Thoracic aorta (tissue), 2 donors: ENCODE measurements around the gene BACH2. TPM values are rescaled to one million over a fixed set of nuclear protein-coding genes. Genes with fewer than 3 reads are reported as not detected.

ENCODE experiments used
- ATAC-seq: fragments of 150-250 bp; one replicate; pipeline ENCODE4 v1.8.0; 2017; ENCODE audit warnings: low read depth; ENCODE audit not compliant: insufficient number of reproducible peaks, low FRiP score
- DNase-seq: peaks from one replicate; pipeline ENCODE4 v3.0.0-alpha.2; 2020; ENCODE audit warnings: low spot score
- H3K27ac ChIP-seq, 2 donors: fragments of 200-600 bp; sonication (generic); 1 replicate in 1 of 2; 2 replicates in 1 of 2; pipeline ENCODE4 v1.5.1; 2016; ENCODE audit warnings: mild to moderate bottlenecking in 2 of 2, moderate library complexity in 2 of 2
- H3K27me3 ChIP-seq: fragments of 200-600 bp; sonication (generic); replicated peaks from 2 replicates; pipeline ENCODE4 v1.6.0; 2016; ENCODE audit warnings: mild to moderate bottlenecking; ENCODE audit not compliant: insufficient read depth
- H3K36me3 ChIP-seq: fragments of 200-600 bp; sonication (generic); one replicate; pipeline ENCODE4 v1.5.1; 2016
- H3K4me1 ChIP-seq, 2 donors: fragments of 200-600 bp; sonication (generic); 1 replicate in 1 of 2; 2 replicates in 1 of 2; pipeline versions ENCODE4 v1.5.1 to v1.6.0; 2016; ENCODE audit warnings: low read depth in 2 of 2, mild to moderate bottlenecking in 1 of 2; ENCODE audit not compliant: control insufficient read depth in 1 of 2
- H3K4me3 ChIP-seq: fragments of 200-600 bp; sonication (generic); 2 replicates; pipeline ENCODE4 v1.5.1; 2016; ENCODE audit warnings: mild to moderate bottlenecking
- H3K9me3 ChIP-seq: fragments of 200-600 bp; sonication (generic); 2 replicates; pipeline ENCODE4 v1.5.1; 2016
- CTCF ChIP-seq: fragments of 200-600 bp; sonication (generic); IDR thresholded peaks from one replicate; pipeline ENCODE4 v1.5.1; 2019; ENCODE audit warnings: antibody characterized with exemption
- total RNA-seq, 2 donors: library from RNA; depleted of rRNA; stranded (reverse); fragments of >200 nt; gene quantifications; one replicate each; pipeline versions ENCODE4 v1.1.0 to v1.2.3, GENCODE V29; 2016

The BACH2 gene
- total RNA-seq, 2 donors from 2014 or later, result 6.1 to 17.8 TPM

- ATAC-seq, result no peak
- no peak for DNase-seq
- H3K27ac ChIP-seq, result no peak overlapping the region
- no peaks in the 10 kb centered on the region for H3K4me1 ChIP-seq
- H3K9me3 ChIP-seq, result no peaks in the 10 kb centered on the region
- H3K4me3 ChIP-seq, result no peak overlapping the region
- H3K27me3 ChIP-seq, result no peaks in the 10 kb centered on the region
- no peak for TF ChIP-seq CTCF
- no peaks in the 10 kb centered on the region for H3K36me3 ChIP-seq
Observed at GRCh38 chr6:90026216-90026615, 270.4 kb downstream of the BACH2 start.

GRCh38 chr6:90025523-90026061 lies 271.1 kb downstream of the BACH2 start:
- Histone ChIP-seq H3K27me3 (no peaks in the 10 kb centered on the region), H3K27ac (no peak overlapping the region), H3K4me3 (no peak overlapping the region), H3K4me1 (no peaks in the 10 kb centered on the region), H3K36me3 (no peaks in the 10 kb centered on the region), H3K9me3 (no peaks in the 10 kb centered on the region)
- no peak for ATAC-seq
- TF ChIP-seq CTCF, result no peak
- DNase-seq, result no peak

GRCh38 chr6:90024633-90025032 lies 272.0 kb downstream of the BACH2 start:
- TF ChIP-seq CTCF, result no peak
- Histone ChIP-seq H3K4me1 (no peaks in the 10 kb centered on the region), H3K27me3 (no peaks in the 10 kb centered on the region), H3K36me3 (no peaks in the 10 kb centered on the region), H3K27ac (no peak overlapping the region), H3K9me3 (no peaks in the 10 kb centered on the region), H3K4me3 (no peak overlapping the region)
- no peak for ATAC-seq
- no peak for DNase-seq

- H3K9me3 ChIP-seq, result no peaks in the 10 kb centered on the region
- no peak for ATAC-seq
- no peaks in the 10 kb centered on the region for H3K4me1 ChIP-seq
- no peaks in the 10 kb centered on the region for H3K27me3 ChIP-seq
- H3K36me3 ChIP-seq, result no peaks in the 10 kb centered on the region
- TF ChIP-seq CTCF, result no peak
- no peak for DNase-seq
- no peak overlapping the region for H3K27ac ChIP-seq
- H3K4me3 ChIP-seq, result no peak overlapping the region
Observed at GRCh38 chr6:90021711-90022110, 274.9 kb downstream of the BACH2 start.

- Histone ChIP-seq H3K36me3 (no peaks in the 10 kb centered on the region), H3K4me1 (no peaks in the 10 kb centered on the region), H3K9me3 (no peaks in the 10 kb centered on the region), H3K27ac (no peak overlapping the region), H3K27me3 (no peaks in the 10 kb centered on the region), H3K4me3 (no peak overlapping the region)
- ATAC-seq (no peak), DNase-seq (no peak)
- no peak for TF ChIP-seq CTCF
Observed at GRCh38 chr6:90020746-90021145, 275.9 kb downstream of the BACH2 start.
